Activated CD8-positive, alpha-beta memory T cell treated with anti-CD3 and anti-CD28 coated beads, Interleukin-2, amount 50 U/mL, for 24 hours (primary cell): Measurements from ENCODE around the gene ZBED5.
"Not testable (repeated sequence)": the region's sequence is repeated elsewhere in the genome, so short reads cannot be mapped to it uniquely, and the experiment has no call there.

ENCODE experiments used
- DNase-seq: peaks from one replicate; pipeline ENCODE4 v3.0.0-alpha.2; 2020; ENCODE audit errors: extremely low read depth

ZBED5 gene

DNA sequence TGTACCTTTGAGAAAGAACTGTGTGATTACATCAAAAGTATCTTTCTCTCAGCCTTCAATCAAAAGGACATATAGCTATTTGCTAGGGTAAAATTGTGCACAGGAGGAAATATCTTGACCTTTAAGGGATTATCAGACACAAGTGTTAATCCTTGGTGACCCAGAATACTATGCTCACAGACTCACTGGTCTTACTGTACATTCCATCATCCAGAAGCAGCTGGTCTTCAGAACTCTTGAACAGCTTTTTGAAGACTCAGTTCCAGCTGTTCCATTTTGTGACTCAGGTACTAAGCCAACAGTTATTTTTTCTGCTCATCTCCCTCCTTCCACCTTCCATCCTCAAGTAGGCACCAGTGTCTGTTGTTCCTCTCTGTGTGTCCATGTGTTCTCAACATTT lies 19.8 kb downstream of the ZBED5 start:
- no peak for DNase-seq

DNA sequence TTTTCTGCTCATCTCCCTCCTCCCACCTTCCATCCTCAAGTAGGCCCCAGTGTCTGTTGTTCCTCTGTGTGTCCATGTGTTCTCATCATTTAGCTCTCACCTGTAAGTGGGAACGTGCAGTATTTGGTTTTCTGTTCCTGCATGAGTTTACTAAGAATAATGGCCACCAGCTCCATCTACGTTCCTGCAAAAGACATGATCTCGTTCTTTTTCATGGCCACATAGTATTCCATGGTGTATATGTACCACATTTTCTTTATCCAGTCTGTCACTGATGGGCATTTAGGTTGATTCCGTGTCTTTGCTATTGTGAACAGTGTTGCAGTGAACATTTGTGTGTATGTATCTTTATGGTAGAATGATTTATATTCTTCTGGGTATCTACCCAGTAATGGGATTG lies 21.0 kb downstream of the ZBED5 start:
- DNase-seq, result not testable (repeated sequence)

DNA sequence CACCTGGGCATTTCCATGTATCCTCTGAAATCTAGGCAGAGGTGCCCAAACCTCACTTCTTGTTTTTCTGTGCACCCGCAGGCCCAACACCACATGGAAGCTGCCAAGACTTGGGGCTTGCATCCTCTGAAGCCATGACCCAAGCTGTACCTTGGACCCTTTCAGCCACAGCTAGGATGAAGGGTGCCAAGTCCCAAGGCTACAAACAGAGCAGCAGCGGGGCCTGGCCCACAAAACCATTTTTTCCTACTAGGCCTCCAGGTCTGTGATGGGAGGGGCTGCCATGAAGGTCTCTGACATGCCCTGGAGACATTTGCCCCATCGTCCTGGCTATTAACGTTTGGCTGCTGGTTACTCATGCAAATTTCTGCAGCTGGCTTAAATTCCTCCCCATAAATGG lies 28.7 kb downstream of the ZBED5 start:
- DNase-seq, result no peak

DNA sequence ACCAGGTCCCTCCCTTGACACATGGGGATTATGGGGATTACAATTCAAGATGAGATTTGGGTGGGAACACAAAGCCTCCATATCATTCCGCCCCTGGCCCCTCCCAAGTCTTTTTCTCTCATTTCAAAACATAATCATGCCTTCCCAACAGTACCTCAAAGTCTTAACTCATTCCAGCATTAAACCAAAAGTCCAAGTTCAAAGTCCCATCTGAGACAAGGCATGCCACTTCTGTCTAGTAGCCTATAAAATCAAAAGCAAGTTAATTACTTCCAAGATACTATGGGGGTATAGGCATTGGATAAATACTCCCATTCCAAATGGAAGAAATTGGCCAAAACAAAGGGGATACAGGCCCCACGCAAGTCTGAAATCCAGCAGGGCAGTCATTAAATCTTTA lies 29.5 kb downstream of the ZBED5 start:
- no peak for DNase-seq

DNA sequence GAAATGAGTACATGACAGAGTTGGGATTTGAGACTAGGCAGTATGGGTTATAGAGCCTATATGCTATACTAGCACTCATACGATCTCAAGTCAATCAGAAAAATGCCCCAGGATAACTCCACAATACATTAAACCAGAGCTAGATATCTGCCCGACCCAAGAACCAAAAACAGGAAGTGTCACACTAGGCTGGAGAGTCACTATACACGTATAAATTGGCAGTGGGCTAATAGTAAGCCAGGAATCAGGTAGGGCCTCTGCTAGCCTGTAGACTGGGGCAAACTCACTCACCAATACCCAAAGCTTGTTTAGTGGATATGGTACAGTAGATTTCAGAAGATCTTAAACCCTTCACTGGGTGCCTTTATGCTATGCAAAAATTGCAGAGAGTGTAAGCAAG lies 33.0 kb downstream of the ZBED5 start:
- DNase-seq, result no peak

DNA sequence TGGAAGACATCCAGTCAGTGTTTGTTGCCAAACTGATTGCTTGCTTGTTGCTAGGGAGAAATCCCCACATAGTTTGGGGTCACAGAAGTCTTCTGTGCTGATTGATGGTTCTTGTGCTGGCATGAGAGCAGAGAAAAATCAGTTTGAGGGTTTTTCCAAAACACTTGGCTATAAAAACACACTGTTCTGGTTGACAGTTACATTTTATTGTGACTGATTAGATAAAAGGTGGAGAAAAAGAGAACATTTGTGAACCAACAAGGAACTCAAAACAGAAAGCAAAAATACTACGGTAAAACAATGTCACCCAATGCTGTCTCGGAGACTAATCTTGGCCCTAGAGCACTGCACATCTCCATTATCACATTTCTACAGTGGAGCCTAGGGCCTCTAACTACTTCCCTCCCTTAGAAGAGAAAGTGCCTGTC lies 34.7 kb downstream of the ZBED5 start:
- DNase-seq, result no peak

DNA sequence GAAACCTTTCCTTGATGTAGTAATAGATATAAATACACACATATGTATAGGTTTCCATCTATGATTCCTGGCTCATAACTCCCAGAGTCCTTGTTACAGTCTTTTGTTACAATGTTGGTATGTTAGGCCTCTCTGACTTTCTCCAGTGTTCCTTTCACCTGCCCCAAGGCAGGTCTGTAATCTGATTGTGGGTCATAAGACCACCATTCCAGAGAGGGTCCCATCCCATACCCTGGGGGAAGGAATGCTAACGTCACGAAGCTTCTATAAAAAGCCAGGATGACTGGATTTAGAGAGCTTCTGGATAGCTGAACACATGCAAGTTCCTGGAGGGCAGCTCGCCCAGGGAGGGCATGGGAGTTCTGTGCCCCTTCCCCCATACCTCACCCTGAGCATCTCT lies 35.4 kb downstream of the ZBED5 start:
- DNase-seq, result not testable (repeated sequence)

DNA sequence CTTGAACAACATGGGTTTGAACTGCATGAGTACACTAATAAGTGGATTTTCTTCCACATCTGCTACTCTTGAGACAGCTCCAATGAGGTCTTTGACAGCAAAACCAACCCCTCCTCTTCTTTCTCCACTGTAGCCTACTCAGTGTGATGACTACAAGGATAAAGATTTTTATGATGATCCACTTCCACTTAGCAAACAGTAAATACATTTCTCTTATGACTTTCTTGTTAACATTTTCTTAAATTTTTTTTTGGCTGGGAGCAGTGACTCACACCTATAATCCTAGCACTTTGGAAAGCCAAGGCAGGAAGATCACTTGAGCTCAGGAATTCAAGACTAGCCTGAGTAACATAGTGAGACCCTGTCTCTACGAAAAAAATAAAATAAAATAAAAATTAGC lies 39.3 kb downstream of the ZBED5 start:
- DNase-seq, result no peak

DNA sequence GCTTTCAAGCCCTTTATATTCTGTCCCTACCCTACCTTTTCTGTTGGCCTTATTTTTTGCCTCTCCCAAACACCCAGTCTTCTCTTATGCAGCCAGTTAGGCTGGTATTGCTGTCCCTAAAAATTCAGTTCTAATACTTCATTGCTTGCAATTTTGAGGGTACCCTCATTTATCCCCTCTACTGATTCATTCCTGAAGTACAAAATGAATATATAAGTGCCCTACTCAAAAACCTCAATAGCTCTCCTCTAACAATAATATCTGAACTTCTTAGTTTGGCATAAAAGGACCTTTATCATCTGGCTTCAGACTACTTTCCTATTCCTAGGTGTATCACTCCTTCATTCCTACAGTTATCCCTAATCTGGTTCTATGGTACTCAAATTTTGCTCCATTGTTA lies 43.9 kb downstream of the ZBED5 start:
- no peak for DNase-seq

DNA sequence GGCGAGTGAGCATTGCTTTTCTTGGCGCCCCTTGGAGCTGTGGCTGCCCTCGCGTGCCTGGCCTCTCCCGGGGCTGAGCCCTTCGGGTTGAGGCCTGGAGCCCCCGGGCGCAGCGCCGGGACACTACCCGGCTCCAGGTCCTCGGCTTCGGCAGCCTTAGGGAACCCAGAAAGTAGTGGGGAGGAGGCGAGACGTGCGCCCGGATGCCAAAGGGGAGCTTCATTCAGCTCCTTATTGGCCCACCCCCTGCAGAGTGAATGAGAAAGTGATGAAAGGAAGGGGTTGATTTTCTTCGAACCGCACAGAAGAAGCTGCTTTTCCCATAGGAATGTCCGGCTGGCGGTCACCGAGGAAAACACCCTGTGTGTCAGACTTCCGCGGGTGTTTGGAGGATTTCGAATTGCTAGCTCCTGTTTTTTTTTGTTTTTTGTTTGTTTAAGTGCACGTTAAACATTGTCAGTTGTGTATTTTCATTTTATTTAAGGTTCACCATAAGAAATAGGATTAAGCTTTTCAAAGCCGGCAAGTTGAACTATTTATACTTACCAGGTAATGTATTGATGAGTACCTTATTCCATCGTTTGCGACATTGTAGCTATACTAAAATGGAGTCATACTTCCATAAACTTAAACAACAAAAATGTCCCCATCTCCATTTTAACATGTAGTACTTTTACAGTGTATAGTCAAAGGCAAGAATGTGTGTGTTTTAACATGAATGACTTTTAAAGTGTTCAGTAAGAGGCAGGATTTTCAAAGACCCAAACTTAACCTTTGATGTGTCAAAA lies 48.3 kb downstream of the ZBED5 start:
- DNase-seq, result no peak

DNA sequence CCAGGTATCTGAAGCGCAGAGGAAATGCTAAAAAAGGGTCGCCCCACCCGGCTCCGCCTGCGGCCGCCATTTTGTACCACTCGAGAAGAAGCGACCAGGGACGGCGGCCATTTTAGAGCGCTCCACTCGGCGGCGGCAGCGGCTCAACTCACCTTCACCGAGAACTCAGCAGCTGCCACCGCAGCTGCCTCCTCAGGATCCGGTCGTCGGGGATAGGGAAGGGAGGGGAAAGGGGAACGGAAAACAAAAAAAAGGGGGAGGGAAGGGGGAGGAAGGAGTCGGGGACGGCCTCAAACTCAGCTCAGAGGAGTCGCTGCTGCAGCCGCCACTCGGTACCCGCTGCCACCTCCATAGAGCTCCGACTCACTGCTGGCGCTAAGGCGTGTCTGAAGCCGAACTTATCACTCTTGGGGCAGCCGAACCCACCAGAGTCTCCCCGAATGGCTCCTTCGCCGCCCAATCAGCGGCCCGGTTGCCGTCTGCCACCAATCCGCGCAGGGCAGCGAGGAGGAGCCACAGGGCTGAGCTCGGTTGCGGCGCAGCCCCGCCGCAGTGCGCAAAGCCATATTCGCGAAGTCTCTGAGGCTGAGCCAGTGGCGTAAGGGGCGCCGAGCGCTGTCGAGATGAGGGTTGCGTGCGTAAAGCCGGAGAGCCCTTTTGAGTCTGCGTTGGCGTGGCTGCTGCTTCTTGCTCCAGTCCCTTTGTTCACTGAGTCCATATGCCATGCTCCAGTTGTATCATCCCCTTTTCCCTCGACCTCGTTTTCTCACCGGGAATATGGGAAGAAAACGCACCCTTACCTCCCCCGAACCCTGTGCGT lies 49.1 kb downstream of the ZBED5 start, which contains the start of gene EIF4G2:
TSS of gene EIF4G2 (minus strand) at position 374 of the 820 bp plus-strand sequence.
- DNase-seq, result peak; percentile 94

DNA sequence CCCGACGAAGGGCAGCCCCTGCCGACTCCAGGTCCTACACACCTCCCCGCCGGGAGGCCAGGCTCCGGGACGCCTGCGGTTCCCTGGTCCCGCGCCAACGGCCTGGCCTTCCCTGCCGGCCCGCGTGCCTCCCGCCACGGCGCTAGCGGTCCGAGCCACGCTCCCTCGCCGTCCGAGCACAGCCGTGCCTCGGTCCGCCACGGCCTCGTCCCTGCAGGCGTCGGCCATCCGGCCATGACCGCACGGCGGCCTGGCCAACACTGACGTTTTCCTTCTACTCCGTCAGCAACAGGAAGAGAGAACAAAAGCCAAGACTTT lies 49.7 kb downstream of the ZBED5 start:
- DNase-seq, result no peak

DNA sequence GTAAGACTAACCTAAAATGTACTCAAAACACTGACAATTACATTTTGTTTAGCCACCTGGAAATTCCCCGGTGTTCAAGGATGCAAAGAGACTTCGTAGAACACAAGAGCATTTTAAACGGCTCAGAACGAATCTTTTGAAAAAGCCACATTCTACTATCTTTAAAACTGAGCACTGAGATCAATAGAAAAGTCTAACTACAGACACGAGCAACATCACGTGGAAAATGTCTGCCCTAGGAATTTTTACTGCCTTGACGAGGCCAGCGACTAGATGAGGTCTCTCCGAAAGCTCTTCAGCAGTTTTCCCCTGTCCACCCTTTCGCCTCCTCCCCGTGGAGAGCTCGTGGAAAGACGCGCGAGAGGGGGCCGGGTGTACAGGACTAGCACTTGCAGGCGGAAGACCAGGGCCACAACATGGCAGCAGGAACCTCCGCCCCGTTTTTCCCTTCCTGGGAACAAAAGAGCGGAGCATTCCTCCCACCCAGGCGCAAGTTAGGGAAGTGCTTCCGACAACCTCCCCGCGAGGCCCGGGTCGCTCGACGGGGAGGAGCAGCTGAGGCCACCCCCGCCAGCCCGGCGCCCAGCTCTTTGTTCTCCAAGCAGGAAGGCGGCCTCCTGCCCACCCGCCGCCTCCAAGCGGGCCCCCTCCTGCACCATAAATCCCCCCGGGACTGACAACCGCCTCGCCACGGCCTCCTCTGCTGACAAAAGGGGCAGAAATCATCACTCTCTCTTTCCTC lies 50.2 kb downstream of the ZBED5 start:
- DNase-seq, result no peak

DNA sequence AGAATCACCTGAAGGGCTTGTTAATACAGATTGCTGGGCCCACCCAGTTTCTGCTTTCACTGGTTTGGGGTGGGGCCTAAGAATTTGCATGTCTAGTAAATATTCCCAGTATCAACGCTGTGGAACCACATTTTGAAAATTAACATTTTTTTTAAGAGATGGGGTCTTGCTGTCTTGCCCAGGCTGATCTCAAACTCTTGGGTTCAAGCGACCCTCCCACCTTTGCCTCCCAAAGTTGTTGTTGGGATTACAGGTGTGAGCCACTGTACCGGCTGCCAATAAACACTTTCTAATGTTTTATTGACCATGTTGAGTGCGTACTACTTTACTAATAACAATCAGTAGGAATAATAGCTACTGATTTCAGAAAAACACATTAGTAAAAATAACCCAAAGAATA lies 51.6 kb downstream of the ZBED5 start:
- no peak for DNase-seq

DNA sequence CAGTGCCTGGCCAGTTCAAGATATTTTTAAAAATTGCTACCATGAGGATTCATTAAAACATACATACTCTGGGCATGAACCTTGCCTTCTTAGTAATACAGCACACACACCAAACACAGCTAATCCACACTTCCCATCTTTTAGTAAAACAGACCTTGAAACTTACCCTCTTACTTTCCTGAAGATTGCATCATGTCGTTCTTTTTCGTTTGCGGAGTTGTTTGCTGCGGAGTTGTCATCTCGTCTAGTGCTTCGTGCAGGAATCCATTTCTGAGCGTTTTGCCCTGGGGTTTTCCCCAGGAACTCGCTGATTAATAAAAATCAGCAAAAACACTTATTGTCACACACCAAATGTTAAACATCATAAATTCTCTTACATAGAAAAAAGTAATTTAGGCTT lies 52.1 kb downstream of the ZBED5 start:
- no peak for DNase-seq

DNA sequence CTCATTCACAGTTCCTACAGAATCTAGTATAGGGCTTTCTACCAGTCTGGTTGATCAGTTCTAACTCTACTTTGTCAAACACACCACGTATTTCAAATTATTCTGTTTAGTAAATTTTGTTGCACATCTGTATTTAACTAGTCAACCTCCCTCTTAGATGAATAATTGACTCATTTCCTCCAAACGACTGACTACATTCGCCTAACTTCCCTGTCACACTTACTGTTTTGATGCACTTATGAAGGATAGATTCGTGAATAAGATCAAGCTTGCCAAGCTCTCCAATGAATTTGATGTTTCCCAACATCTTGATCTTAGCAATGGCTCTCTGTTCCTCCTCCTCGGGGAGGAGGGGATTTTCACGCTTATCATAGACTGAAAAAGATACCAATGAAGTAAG lies 54.2 kb downstream of the ZBED5 start:
- no peak for DNase-seq
